Neutrophil (primary cell): ENCODE measurements around the gene HERPUD2.

Experiments
- H3K27ac ChIP-seq: fragments of 200-600 bp; sonication (generic); 2 replicates; pipeline ENCODE4 v1.5.1; 2016; ENCODE audit warnings: mild to moderate bottlenecking, moderate library complexity
- H3K27me3 ChIP-seq: fragments of 200-600 bp; sonication (generic); 2 replicates; pipeline ENCODE4 v1.6.0; 2016; ENCODE audit warnings: mild to moderate bottlenecking
- H3K36me3 ChIP-seq: fragments of 200-600 bp; sonication (generic); 2 replicates; pipeline ENCODE4 v1.5.1; 2017
- H3K4me1 ChIP-seq, 2 experiments: fragments of 200-600 bp in 1 of 2; sonication (generic) in 1 of 2; 1 replicate in 1 of 2; 2 replicates in 1 of 2; pipeline versions ENCODE4 v1.5.1 to v1.6.1; 2013 to 2016; ENCODE audit warnings: low read depth in 1 of 2, low read length in 1 of 2, mild to moderate bottlenecking in 1 of 2, moderate library complexity in 1 of 2; ENCODE audit not compliant: control insufficient read depth in 1 of 2, insufficient read depth in 1 of 2
- H3K4me3 ChIP-seq, 2 experiments: fragments of 200-600 bp in 1 of 2; sonication (generic) in 1 of 2; 1 replicate in 1 of 2; 2 replicates in 1 of 2; pipeline ENCODE4 v1.5.1; 2013 to 2016; ENCODE audit warnings: low read depth in 1 of 2, low read length in 1 of 2, mild to moderate bottlenecking in 1 of 2, moderate library complexity in 1 of 2
- H3K9me3 ChIP-seq: fragments of 200-600 bp; sonication (generic); 2 replicates; pipeline ENCODE4 v1.5.1; 2016
- CTCF ChIP-seq: fragments of 200-600 bp; sonication (generic); IDR thresholded peaks from 2 replicates; pipeline ENCODE4 v1.5.1; 2016; ENCODE audit warnings: antibody characterized with exemption

The HERPUD2 gene

GRCh38 chr7:35619863-35620262 is 75.1 kb downstream of the HERPUD2 start:
- TF ChIP-seq CTCF: no peak

GRCh38 chr7:35617041-35617440 is 77.9 kb downstream of the HERPUD2 start:
- H3K27me3 ChIP-seq: no peaks in the 10 kb centered on the region
- no peaks in the 10 kb centered on the region for H3K4me1 ChIP-seq
- H3K9me3 ChIP-seq: no peaks in the 10 kb centered on the region
- H3K36me3 ChIP-seq: no peaks in the 10 kb centered on the region
- no peak overlapping the region for H3K4me3 ChIP-seq
- H3K27ac ChIP-seq: no peak overlapping the region
- TF ChIP-seq CTCF: no peak

More at GRCh38 chr7:35619863-35620262, 75.1 kb downstream of the HERPUD2 start:
- Histone ChIP-seq H3K4me3 (no peak overlapping the region), H3K9me3 (no peaks in the 10 kb centered on the region), H3K27ac (no peak overlapping the region), H3K4me1 (no peaks in the 10 kb centered on the region), H3K27me3 (no peaks in the 10 kb centered on the region), H3K36me3 (no peaks in the 10 kb centered on the region)

- H3K36me3 ChIP-seq: no peaks in the 10 kb centered on the region
- TF ChIP-seq CTCF: no peak
- H3K27me3 ChIP-seq: no peaks in the 10 kb centered on the region
These were observed 81.8 kb downstream of the HERPUD2 start for GRCh38 chr7:35613150-35613549.

GRCh38 chr7:35605760-35606159 is 89.2 kb downstream of the HERPUD2 start:
- no peaks in the 10 kb centered on the region for H3K9me3 ChIP-seq
- H3K27me3 ChIP-seq: no peaks in the 10 kb centered on the region

More at GRCh38 chr7:35613150-35613549, 81.8 kb downstream of the HERPUD2 start:
- Histone ChIP-seq H3K4me3 (no peak overlapping the region), H3K27ac (no peak overlapping the region), H3K9me3 (no peaks in the 10 kb centered on the region), H3K4me1 (no peaks in the 10 kb centered on the region)

GRCh38 chr7:35604595-35604994 is 90.3 kb downstream of the HERPUD2 start:
- no peaks in the 10 kb centered on the region for H3K27me3 ChIP-seq
- no peak overlapping the region for H3K4me3 ChIP-seq
- no peak for TF ChIP-seq CTCF
- H3K27ac ChIP-seq: no peak overlapping the region
- no peaks in the 10 kb centered on the region for H3K9me3 ChIP-seq
- H3K36me3 ChIP-seq: no peaks in the 10 kb centered on the region
- no peaks in the 10 kb centered on the region for H3K4me1 ChIP-seq

More at GRCh38 chr7:35605760-35606159, 89.2 kb downstream of the HERPUD2 start:
- TF ChIP-seq CTCF: no peak
- no peak overlapping the region for H3K27ac ChIP-seq
- no peaks in the 10 kb centered on the region for H3K4me1 ChIP-seq
- no peaks in the 10 kb centered on the region for H3K36me3 ChIP-seq
- H3K4me3 ChIP-seq: no peak overlapping the region

- Histone ChIP-seq H3K9me3 (no peaks in the 10 kb centered on the region), H3K27me3 (no peaks in the 10 kb centered on the region), H3K27ac (no peak overlapping the region), H3K4me3 (no peak overlapping the region), H3K4me1 (no peaks in the 10 kb centered on the region), H3K36me3 (no peaks in the 10 kb centered on the region)
- TF ChIP-seq CTCF: no peak
These were observed 95.3 kb downstream of the HERPUD2 start for GRCh38 chr7:35599645-35600044.
